GM12874 (cell line): ENCODE data around the gene AHSP.

Source experiments
- TF ChIP-seq, protein P1 (sequence below): IDR thresholded peaks from 2 replicates; pipeline ENCODE4 v1.5.1; 2011; ENCODE audit warnings: low read depth, mild to moderate bottlenecking, control low read depth, low read length, moderate library complexity; ENCODE audit not compliant: insufficient read depth

Gene AHSP

DNA sequence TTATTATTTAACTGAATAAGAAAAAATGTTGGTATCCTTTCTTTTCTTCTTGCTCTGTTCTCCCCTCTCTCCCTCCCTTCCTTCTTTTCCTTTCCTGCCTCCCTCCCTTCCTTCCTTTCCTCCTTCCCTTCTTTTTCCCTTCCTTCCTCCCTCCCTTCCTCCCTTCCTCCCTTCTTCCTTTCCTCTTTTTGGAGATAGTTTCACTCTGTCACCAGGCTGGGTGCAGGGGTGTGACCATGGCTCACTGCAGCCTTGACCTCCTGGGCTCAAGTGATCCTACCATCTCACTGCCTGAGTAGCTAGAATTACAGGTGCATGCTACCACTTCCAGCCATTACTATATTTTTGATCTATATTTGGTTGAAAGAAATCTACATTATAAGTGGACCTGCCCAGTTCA, 13.8 kb upstream of the AHSP start:
- TF ChIP-seq, protein P1, sequence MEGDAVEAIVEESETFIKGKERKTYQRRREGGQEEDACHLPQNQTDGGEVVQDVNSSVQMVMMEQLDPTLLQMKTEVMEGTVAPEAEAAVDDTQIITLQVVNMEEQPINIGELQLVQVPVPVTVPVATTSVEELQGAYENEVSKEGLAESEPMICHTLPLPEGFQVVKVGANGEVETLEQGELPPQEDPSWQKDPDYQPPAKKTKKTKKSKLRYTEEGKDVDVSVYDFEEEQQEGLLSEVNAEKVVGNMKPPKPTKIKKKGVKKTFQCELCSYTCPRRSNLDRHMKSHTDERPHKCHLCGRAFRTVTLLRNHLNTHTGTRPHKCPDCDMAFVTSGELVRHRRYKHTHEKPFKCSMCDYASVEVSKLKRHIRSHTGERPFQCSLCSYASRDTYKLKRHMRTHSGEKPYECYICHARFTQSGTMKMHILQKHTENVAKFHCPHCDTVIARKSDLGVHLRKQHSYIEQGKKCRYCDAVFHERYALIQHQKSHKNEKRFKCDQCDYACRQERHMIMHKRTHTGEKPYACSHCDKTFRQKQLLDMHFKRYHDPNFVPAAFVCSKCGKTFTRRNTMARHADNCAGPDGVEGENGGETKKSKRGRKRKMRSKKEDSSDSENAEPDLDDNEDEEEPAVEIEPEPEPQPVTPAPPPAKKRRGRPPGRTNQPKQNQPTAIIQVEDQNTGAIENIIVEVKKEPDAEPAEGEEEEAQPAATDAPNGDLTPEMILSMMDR = no peak

- TF ChIP-seq, protein P1 = no peak
Observed at GRCh38 chr16:31517800-31518402, 9.8 kb upstream of the AHSP start.

DNA sequence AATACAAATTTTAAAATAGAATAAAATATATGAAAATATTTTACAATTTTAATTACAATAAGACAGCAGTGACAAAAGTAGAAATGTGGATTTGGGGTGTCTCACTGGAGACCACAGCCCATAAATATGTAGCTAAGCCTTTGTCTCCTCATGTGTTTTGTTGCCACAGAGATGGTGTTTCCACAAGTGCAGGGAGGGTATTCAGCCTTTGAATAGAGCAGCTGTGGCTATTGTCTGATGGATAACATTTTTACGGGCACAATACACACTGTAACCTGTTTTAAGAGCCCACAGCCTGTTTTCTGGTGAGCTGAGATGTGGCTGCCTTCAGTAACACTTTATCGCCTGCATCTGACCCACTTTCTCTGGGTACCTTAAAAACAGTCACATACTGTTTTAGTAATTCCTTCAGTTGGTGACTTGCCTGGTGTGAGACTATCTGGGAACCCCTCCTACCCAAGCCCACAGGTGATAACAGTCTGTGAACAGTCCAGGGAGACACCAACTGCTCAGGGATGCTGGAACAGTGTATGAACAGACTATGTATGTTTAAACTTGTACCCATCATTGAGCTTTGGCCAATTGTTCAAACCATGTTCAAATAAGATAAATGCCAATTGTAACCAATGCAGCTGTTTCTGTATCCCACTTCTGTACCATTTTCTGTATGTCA, 7.8 kb upstream of the AHSP start:
- TF ChIP-seq, protein P1 = no peak

DNA sequence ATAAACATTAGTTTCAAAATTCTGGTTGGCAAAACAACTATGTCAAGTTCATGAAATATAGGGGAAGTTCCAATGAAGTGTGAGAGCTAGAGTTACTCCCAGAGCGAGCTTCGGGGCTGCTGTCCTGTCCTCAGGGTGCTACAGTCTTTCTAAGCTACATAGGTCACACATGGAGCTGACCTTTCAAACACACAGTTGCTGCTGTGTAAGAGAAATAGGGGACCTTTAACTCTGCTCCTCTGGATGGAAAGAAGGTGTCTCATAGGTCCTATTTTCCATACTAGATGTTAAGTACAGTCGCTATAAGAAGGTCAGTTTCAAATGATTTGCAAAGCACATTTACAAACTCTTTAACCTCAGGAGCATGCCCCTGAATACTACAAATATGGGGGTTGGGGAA, 6.3 kb upstream of the AHSP start:
- TF ChIP-seq, protein P1 = no peak

- TF ChIP-seq, protein P1 = no peak
Observed at GRCh38 chr16:31522071-31522470, 5.6 kb upstream of the AHSP start.

GRCh38 chr16:31525113-31525512, 2.6 kb upstream of the AHSP start:
- TF ChIP-seq, protein P1 = no peak

DNA sequence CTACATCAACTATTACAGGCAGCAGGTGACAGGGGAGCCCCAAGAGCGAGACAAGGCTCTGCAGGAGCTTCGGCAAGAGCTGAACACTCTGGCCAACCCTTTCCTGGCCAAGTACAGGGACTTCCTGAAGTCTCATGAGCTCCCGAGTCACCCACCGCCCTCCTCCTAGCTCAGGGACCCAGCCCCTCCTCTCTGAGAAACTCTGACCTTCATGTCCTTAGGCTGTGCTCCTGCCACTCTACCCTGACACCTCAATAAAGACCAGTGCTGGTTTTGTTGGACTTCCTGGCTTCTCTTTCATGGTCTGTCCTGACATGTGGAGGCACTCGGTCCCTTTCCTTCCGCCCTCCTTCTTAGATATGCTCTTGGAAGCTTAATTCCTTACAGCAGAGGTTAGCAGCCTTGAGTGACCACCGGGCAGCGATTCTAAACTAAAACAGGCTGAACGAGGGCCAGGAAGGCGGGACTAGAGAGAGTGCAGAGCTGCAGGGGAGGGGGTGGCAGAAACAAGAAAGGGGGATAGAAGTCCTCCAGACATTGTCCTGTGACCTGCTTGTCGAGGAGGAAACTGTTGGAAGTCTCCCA, 915 bp downstream of the AHSP start:
- TF ChIP-seq, protein P1 = no peak
